ENCODE data around the gene RIPK3. TPM values are rescaled to one million over a fixed set of nuclear protein-coding genes. Genes with fewer than 3 reads are reported as not detected.

The RIPK3 gene
- total RNA-seq, 3 donors from 2014 or later (not counting 1 experiment from before 2014, with no cell fraction given): 36.1 to 58.2 (median 45.5) TPM

GRCh38 chr14:24325041-24325530 lies 14.7 kb downstream of the RIPK3 start:
- no peaks in the 10 kb centered on the region for H3K36me3 Mint-ChIP-seq
- H3K9me3 ChIP-seq (ENCODE audit: control insufficient read depth, insufficient read depth, low read length): no peaks in the 10 kb centered on the region
- peaks cover 0 to 5% of the 10 kb centered on the region in 2 donors for H3K27me3 Mint-ChIP-seq (ENCODE audit: low read depth in 2 of 2)
- peaks cover 30 to 33% of the 10 kb centered on the region in 2 donors for H3K4me1 Mint-ChIP-seq
- no peak for TF ChIP-seq CTCF (IDR thresholded peaks at IDR 0.05)
- H3K27ac ChIP-seq (ENCODE audit: low read length): no peak overlapping the region
- H3K9me3 Mint-ChIP-seq: no peaks in the 10 kb centered on the region
- peaks cover 2% of the 10 kb centered on the region for H3K27me3 ChIP-seq (ENCODE audit: control insufficient read depth, insufficient read depth, low read length)
- no peak overlapping the region for H3K4me3 ChIP-seq (ENCODE audit: low read length)
- ATAC-seq (no peak), DNase-seq (no peak)
- no peaks in the 10 kb centered on the region for H3K36me3 ChIP-seq (ENCODE audit: control insufficient read depth, insufficient read depth, low read length)
- intact Hi-C loops (cut with micrococcal nuclease): no loop called here
- no peak overlapping the region for H3K4me3 Mint-ChIP-seq
- peaks cover 46% of the 10 kb centered on the region for H3K4me1 ChIP-seq (ENCODE audit: control insufficient read depth, insufficient read depth, low read length)
- no peak overlapping the region for H3K27ac Mint-ChIP-seq
- WGBS (ENCODE audit: insufficient coverage): 66% methylated on average over 5 of the region's 5 CpGs

GRCh38 chr14:24324024-24324423 lies 15.8 kb downstream of the RIPK3 start:
- H3K36me3 Mint-ChIP-seq: no peaks in the 10 kb centered on the region
- H3K27ac ChIP-seq (ENCODE audit: low read length): no peak overlapping the region
- intact Hi-C loops (cut with micrococcal nuclease): no loop called here
- TF ChIP-seq CTCF (IDR thresholded peaks at IDR 0.05): no peak
- peaks cover 2% of the 10 kb centered on the region for H3K27me3 ChIP-seq (ENCODE audit: control insufficient read depth, insufficient read depth, low read length)
- 83% methylated on average over 5 of the region's 6 CpGs for WGBS (ENCODE audit: insufficient coverage)
- H3K27ac Mint-ChIP-seq: no peak overlapping the region
- peaks cover 0 to 8% of the 10 kb centered on the region in 2 donors for H3K27me3 Mint-ChIP-seq (ENCODE audit: low read depth in 2 of 2)
- DNase-seq (no peak), ATAC-seq (no peak)
- H3K36me3 ChIP-seq (ENCODE audit: control insufficient read depth, insufficient read depth, low read length): no peaks in the 10 kb centered on the region
- H3K4me3 ChIP-seq (ENCODE audit: low read length): no peak overlapping the region
- H3K9me3 Mint-ChIP-seq: no peaks in the 10 kb centered on the region
- H3K4me3 Mint-ChIP-seq: no peak overlapping the region
- H3K9me3 ChIP-seq (ENCODE audit: control insufficient read depth, insufficient read depth, low read length): no peaks in the 10 kb centered on the region
- H3K4me1 Mint-ChIP-seq: peaks cover 19 to 27% of the 10 kb centered on the region in 2 donors
- H3K4me1 ChIP-seq (ENCODE audit: control insufficient read depth, insufficient read depth, low read length): peaks cover 36% of the 10 kb centered on the region

GRCh38 chr14:24323341-24323740 lies 16.4 kb downstream of the RIPK3 start:
- H3K4me3 Mint-ChIP-seq: no peak overlapping the region
- no peak for TF ChIP-seq CTCF (IDR thresholded peaks at IDR 0.05)
- no peaks in the 10 kb centered on the region for H3K36me3 ChIP-seq (ENCODE audit: control insufficient read depth, insufficient read depth, low read length)
- H3K4me1 Mint-ChIP-seq: peaks cover 12 to 20% of the 10 kb centered on the region in 2 donors
- no peak overlapping the region for H3K27ac ChIP-seq (ENCODE audit: low read length)
- no peak for DNase-seq
- no peaks in the 10 kb centered on the region for H3K36me3 Mint-ChIP-seq
- H3K27me3 ChIP-seq (ENCODE audit: control insufficient read depth, insufficient read depth, low read length): peaks cover 2% of the 10 kb centered on the region
- intact Hi-C loops (cut with micrococcal nuclease): no loop called here
- H3K9me3 Mint-ChIP-seq: no peaks in the 10 kb centered on the region
- H3K9me3 ChIP-seq (ENCODE audit: control insufficient read depth, insufficient read depth, low read length): no peaks in the 10 kb centered on the region
- ATAC-seq: no peak
- H3K4me3 ChIP-seq (ENCODE audit: low read length): no peak overlapping the region
- H3K27me3 Mint-ChIP-seq (ENCODE audit: low read depth in 2 of 2): peaks cover 0 to 8% of the 10 kb centered on the region in 2 donors
- WGBS (ENCODE audit: insufficient coverage): 76% methylated on average over 3 of the region's 3 CpGs
- peaks cover 30% of the 10 kb centered on the region for H3K4me1 ChIP-seq (ENCODE audit: control insufficient read depth, insufficient read depth, low read length)
- no peak overlapping the region for H3K27ac Mint-ChIP-seq

- no peak for ATAC-seq
- WGBS (ENCODE audit: insufficient coverage): 94% methylated on average over 10 of the region's 10 CpGs
- H3K36me3 Mint-ChIP-seq: no peaks in the 10 kb centered on the region
- no peak for TF ChIP-seq CTCF (IDR thresholded peaks at IDR 0.05)
- H3K4me3 Mint-ChIP-seq: no peak overlapping the region
- intact Hi-C loops (cut with micrococcal nuclease): no loop called here
- no peak overlapping the region for H3K27ac ChIP-seq (ENCODE audit: low read length)
- peaks cover 25% of the 10 kb centered on the region for H3K4me1 ChIP-seq (ENCODE audit: control insufficient read depth, insufficient read depth, low read length)
- no peaks in the 10 kb centered on the region for H3K9me3 Mint-ChIP-seq
- peaks cover 0 to 8% of the 10 kb centered on the region in 2 donors for H3K27me3 Mint-ChIP-seq (ENCODE audit: low read depth in 2 of 2)
- no peaks in the 10 kb centered on the region for H3K9me3 ChIP-seq (ENCODE audit: control insufficient read depth, insufficient read depth, low read length)
- no peak for DNase-seq
- no peak overlapping the region for H3K4me3 ChIP-seq (ENCODE audit: low read length)
- H3K36me3 ChIP-seq (ENCODE audit: control insufficient read depth, insufficient read depth, low read length): no peaks in the 10 kb centered on the region
- H3K27me3 ChIP-seq (ENCODE audit: control insufficient read depth, insufficient read depth, low read length): peaks cover 2% of the 10 kb centered on the region
- H3K4me1 Mint-ChIP-seq: peaks cover 7 to 18% of the 10 kb centered on the region in 2 donors
- no peak overlapping the region for H3K27ac Mint-ChIP-seq
Observed at GRCh38 chr14:24322672-24323071, 17.1 kb downstream of the RIPK3 start.

All from natural killer cell (primary cell).